Fibroblast of lung (primary cell): ENCODE data around the gene ZGRF1.

Experiments
- EZH2 ChIP-seq: IDR thresholded peaks from 2 replicates; pipeline ENCODE4 v1.5.1; 2012; ENCODE audit warnings: low read length, control low read depth, mild to moderate bottlenecking; ENCODE audit errors: missing control alignments
- TF ChIP-seq, protein P1 (sequence below), 2 donors: IDR thresholded peaks in 1 of 2; conservative IDR thresholded peaks in 1 of 2; 1 replicate in 1 of 2; 2 replicates in 1 of 2; pipeline ENCODE4 v1.5.1; 2011 to 2012; ENCODE audit warnings: low read length in 2 of 2, control low read depth in 1 of 2, inconsistent platforms in 1 of 2, low read depth in 1 of 2, mild to moderate bottlenecking in 1 of 2

DNA sequence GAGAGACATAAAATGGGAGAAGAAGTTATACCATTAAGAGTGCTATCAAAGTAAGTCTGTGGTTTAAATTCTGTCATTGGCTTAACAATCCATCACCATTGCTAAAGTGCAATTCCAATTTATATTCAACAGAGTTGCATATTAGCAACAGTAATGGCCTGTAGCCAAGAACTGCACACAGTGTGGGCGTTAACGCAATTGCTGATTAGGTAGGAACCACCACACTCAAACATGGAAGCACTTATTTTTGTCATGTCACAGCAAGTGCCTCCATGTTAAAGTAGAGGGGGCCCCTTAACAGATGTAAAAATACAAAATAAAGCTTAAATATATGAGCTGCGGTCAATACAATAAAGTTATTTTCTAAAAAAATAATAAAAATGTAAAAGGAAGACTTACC is 11.1 kb upstream of the ZGRF1 start:
- TF ChIP-seq, protein P1, sequence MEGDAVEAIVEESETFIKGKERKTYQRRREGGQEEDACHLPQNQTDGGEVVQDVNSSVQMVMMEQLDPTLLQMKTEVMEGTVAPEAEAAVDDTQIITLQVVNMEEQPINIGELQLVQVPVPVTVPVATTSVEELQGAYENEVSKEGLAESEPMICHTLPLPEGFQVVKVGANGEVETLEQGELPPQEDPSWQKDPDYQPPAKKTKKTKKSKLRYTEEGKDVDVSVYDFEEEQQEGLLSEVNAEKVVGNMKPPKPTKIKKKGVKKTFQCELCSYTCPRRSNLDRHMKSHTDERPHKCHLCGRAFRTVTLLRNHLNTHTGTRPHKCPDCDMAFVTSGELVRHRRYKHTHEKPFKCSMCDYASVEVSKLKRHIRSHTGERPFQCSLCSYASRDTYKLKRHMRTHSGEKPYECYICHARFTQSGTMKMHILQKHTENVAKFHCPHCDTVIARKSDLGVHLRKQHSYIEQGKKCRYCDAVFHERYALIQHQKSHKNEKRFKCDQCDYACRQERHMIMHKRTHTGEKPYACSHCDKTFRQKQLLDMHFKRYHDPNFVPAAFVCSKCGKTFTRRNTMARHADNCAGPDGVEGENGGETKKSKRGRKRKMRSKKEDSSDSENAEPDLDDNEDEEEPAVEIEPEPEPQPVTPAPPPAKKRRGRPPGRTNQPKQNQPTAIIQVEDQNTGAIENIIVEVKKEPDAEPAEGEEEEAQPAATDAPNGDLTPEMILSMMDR (conservative IDR thresholded peaks at IDR 0.05 in 1 of 2, IDR thresholded peaks at IDR 0.05 in 1 of 2; ENCODE audit: low read depth in 1 of 2, low read length in 2 of 2), result no peak
- TF ChIP-seq EZH2, result no peak
